Activated B cell treated with CpG ODN at 0.5 μM for 24 hours (primary cell): ENCODE results near the gene PARP16. TPM values are rescaled to one million over a fixed set of nuclear protein-coding genes. Genes with fewer than 3 reads are reported as not detected.

Experiments
- ATAC-seq: fragments of 200-7000 bp; cut with Tn5 transposase; one replicate; pipeline ENCODE4 v1.10.0; 2021; ENCODE audit warnings: low read depth, mild to moderate bottlenecking, moderate library complexity
- CTCF ChIA-PET: fragments of 350-600 bp; sonication (Branson Sonifier 250); formaldehyde crosslinking; loops from one replicate; lab custom pipeline; 2021; ENCODE audit warnings: antibody characterized with exemption; lab: Charles Lee
- POLR2A ChIA-PET: fragments of 350-600 bp; sonication (Branson Sonifier 250); formaldehyde crosslinking; loops from one replicate; lab custom pipeline; 2021; ENCODE audit warnings: antibody characterized with exemption; lab: Charles Lee
- DNase-seq: peaks from one replicate; pipeline ENCODE4 v3.0.0; 2022
- H3K27ac Mint-ChIP-seq: one replicate; pipeline ENCODE4 v1.8.0; 2020; ENCODE audit warnings: mixed read lengths
- H3K27me3 Mint-ChIP-seq: one replicate; pipeline ENCODE4 v1.8.0; 2021; ENCODE audit warnings: mixed read lengths
- H3K36me3 Mint-ChIP-seq: one replicate; pipeline ENCODE4 v1.8.0; 2021; ENCODE audit warnings: low read depth, mixed read lengths
- H3K4me1 Mint-ChIP-seq: one replicate; pipeline ENCODE4 v1.8.0; 2021; ENCODE audit warnings: mixed read lengths
- H3K4me3 Mint-ChIP-seq: one replicate; pipeline ENCODE4 v1.8.0; 2020; ENCODE audit warnings: mild to moderate bottlenecking, mixed read lengths
- H3K9me3 Mint-ChIP-seq: one replicate; pipeline ENCODE4 v1.8.0; 2020; ENCODE audit warnings: mixed read lengths
- CTCF ChIP-seq: fragments of 200-600 bp; IDR thresholded peaks from one replicate; pipeline ENCODE4 v1.8.0; 2022; ENCODE audit warnings: antibody characterized with exemption, mild to moderate bottlenecking
- intact Hi-C: fragments of 100-400 bp; cut with micrococcal nuclease; formaldehyde crosslinking; loops from one replicate; pipeline ENCODE4 v1.15.1; 2024
- total RNA-seq: library from RNA; stranded (reverse); gene quantifications from 2 replicates; pipeline ENCODE4 v1.2.3, GENCODE V29; 2022

Gene PARP16
- total RNA-seq, 1 donor from 2014 or later = 11.5 TPM

GRCh38 chr15:65217526-65218482, 68.9 kb downstream of the PARP16 start:
- DNase-seq = no peak
- CTCF ChIA-PET = no interaction called here
- Mint-ChIP-seq H3K36me3 (no peaks in the 10 kb centered on the region), H3K27ac (no peak overlapping the region), H3K4me1 (no peaks in the 10 kb centered on the region), H3K9me3 (no peaks in the 10 kb centered on the region), H3K27me3 (no peaks in the 10 kb centered on the region), H3K4me3 (no peak overlapping the region)
- intact Hi-C loops = no loop called here
- POLR2A ChIA-PET = no interaction called here
- no peak for TF ChIP-seq CTCF
- ATAC-seq = no peak

DNA sequence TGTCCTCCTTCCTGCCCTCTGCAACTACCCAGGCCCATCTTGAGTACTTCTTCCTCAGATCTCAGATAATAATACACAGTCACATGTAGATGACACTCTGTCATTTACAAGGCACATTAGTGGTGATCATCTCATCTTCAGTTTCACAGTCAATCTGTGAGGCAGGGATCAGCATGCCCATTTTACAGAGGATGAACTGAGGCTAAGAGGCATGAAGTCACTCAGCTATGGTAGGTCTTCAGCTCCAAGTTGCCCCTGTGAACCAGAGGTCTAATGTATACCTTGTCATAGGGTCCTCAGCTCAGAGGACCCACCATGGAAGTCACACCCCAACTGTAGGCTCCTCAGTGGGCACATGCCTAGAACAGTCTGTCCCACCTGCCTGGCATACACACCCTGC, 71.2 kb downstream of the PARP16 start:
- Mint-ChIP-seq H3K27ac (no peak overlapping the region), H3K27me3 (no peaks in the 10 kb centered on the region), H3K4me1 (no peaks in the 10 kb centered on the region), H3K4me3 (no peak overlapping the region), H3K9me3 (no peaks in the 10 kb centered on the region), H3K36me3 (no peaks in the 10 kb centered on the region)
- intact Hi-C loops = no loop called here
- CTCF ChIA-PET = no interaction called here
- DNase-seq (no peak), ATAC-seq (no peak)
- TF ChIP-seq CTCF = no peak
- POLR2A ChIA-PET = no interaction called here

DNA sequence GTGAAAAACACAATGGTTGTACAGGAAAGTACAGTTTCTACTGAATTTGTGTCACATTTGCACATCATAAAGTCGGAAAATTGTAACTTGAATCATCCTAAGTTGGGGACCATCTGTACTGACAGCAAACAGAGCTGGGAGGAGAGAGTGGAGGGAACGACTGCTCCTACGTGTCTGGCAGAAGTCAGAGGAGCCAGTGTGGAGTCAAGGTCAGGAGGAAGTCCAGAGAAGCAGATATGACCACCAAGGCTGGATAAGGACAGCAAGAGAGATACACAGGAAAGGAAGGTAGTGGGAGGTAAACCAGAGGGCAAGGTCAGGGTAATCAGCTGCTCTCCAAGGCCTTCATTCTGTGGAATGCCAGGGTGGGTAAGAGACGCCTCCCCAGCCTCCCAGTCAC, 72.7 kb downstream of the PARP16 start:
- Mint-ChIP-seq H3K4me1 (no peaks in the 10 kb centered on the region), H3K36me3 (no peaks in the 10 kb centered on the region), H3K9me3 (no peaks in the 10 kb centered on the region), H3K27me3 (no peaks in the 10 kb centered on the region), H3K4me3 (no peak overlapping the region), H3K27ac (no peak overlapping the region)
- no peak for ATAC-seq
- DNase-seq = no peak
- ChIA-PET CTCF (no interaction called here), POLR2A (no interaction called here)
- intact Hi-C loops = no loop called here
- no peak for TF ChIP-seq CTCF

DNA sequence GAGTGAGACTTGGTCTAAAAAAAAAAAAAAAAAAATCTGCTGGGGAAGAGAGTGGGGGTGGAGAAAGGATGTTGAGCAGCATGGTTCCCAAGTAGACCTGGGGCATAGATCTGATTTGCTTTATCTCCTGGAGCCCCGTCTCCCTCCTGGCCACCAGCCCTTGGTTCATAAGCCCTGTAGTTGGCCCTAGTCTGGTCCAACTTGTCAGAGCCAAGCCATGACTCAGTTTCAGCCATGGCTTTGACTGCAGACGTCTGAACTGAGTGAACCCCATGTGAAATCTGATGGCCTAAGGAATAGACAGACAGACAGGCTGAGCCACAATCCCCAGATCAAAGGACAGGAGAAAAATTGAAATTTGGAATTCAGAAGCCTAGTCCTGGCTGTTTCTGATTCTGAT, 73.4 kb downstream of the PARP16 start:
- Mint-ChIP-seq H3K4me1 (no peaks in the 10 kb centered on the region), H3K4me3 (no peak overlapping the region), H3K27me3 (no peaks in the 10 kb centered on the region), H3K27ac (no peak overlapping the region), H3K9me3 (no peaks in the 10 kb centered on the region), H3K36me3 (no peaks in the 10 kb centered on the region)
- ATAC-seq (no peak), DNase-seq (no peak)
- intact Hi-C loops = no loop called here
- no peak for TF ChIP-seq CTCF
- ChIA-PET POLR2A (no interaction called here), CTCF (no interaction called here)

DNA sequence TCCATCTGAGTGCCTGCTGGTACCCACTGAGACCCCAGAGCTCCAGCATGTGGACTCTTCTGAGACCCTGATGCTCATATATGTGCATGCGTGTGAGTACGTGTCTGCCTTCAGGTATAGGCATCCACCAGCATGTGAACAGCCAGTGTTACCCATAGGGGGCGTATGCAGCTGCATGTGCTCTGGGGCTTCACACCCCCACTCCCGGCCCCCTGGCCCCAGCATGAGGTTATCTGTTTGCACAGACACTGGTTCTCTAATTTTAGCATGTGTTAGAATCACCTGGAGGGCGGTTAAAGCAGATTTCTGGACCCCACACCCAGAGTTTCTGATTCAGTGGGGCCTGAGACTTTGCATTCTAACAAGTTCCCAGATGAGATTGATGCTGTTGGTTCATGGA, 74.6 kb downstream of the PARP16 start:
- ATAC-seq = peak; percentile 62
- Mint-ChIP-seq H3K4me1 (no peaks in the 10 kb centered on the region), H3K36me3 (no peaks in the 10 kb centered on the region), H3K4me3 (no peak overlapping the region), H3K27me3 (peaks cover 2% of the 10 kb centered on the region), H3K27ac (no peak overlapping the region), H3K9me3 (no peaks in the 10 kb centered on the region)
- DNase-seq = no peak
- intact Hi-C loops = no loop called here
- TF ChIP-seq CTCF = no peak
- ChIA-PET POLR2A (no interaction called here), CTCF (no interaction called here)
